Measurements from ENCODE around the gene PLCH1. TPM values are rescaled to one million over a fixed set of nuclear protein-coding genes. Genes with fewer than 3 reads are reported as not detected.

The PLCH1 gene
- total RNA-seq, 4 donors from 2014 or later = 0.68 to 1.2 (median 0.87) TPM

DNA sequence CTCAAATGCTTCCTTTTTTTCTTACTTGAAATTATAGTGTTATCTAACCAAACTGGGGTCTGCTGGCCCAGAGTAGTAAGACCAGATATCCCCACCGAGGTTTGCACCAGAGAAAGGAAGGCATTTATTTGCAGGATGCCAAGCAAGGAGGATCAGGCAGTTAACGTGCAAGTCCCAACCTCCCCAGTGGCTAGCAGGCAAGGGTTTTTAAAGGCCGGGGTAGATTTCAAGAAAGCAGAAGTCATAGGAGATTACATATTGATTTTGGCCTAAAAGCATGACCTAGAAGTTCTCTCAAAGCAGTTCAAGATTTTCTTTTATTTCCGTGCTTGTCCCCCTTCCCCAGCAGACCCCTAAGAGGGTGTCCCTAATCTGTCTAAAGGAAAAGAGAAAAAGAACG is 418.6 kb downstream of the PLCH1 start:
- Histone ChIP-seq H3K4me3 (no peak overlapping the region), H3K4me1 (no peaks in the 10 kb centered on the region), H3K27me3 (no peaks in the 10 kb centered on the region), H3K9me3 (no peaks in the 10 kb centered on the region), H3K36me3 (no peaks in the 10 kb centered on the region), H3K27ac (no peak overlapping the region)
- DNase-seq (ENCODE audit: low spot score in 2 of 2) = no peak
- TF ChIP-seq POLR2A (IDR thresholded peaks at IDR 0.05) = no peak
- no peak for TF ChIP-seq POLR2AphosphoS5 (IDR thresholded peaks at IDR 0.05)
- TF ChIP-seq EP300 (IDR thresholded peaks at IDR 0.05) = no peak
- TF ChIP-seq, protein P1, sequence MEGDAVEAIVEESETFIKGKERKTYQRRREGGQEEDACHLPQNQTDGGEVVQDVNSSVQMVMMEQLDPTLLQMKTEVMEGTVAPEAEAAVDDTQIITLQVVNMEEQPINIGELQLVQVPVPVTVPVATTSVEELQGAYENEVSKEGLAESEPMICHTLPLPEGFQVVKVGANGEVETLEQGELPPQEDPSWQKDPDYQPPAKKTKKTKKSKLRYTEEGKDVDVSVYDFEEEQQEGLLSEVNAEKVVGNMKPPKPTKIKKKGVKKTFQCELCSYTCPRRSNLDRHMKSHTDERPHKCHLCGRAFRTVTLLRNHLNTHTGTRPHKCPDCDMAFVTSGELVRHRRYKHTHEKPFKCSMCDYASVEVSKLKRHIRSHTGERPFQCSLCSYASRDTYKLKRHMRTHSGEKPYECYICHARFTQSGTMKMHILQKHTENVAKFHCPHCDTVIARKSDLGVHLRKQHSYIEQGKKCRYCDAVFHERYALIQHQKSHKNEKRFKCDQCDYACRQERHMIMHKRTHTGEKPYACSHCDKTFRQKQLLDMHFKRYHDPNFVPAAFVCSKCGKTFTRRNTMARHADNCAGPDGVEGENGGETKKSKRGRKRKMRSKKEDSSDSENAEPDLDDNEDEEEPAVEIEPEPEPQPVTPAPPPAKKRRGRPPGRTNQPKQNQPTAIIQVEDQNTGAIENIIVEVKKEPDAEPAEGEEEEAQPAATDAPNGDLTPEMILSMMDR (IDR thresholded peaks at IDR 0.05) = no peak
- WGBS = 87% methylated on average over 5 of the region's 5 CpGs

Other genes with a start within 250 kb of the PLCH1 start
- gene C3orf33, start 61.2 kb upstream of the PLCH1 start, total RNA-seq = 1 to 10 TPM; 1.8 to 3.7 (median 2.2) TPM
- 10 to 100 TPM; 21.2 to 25.4 (median 22.9) TPM for gene SLC33A1, start 109.4 kb upstream of the PLCH1 start, total RNA-seq
- gene GMPS, start 125.6 kb upstream of the PLCH1 start, total RNA-seq = 10 to 100 TPM; 33.9 to 39.5 (median 39.3) TPM